Astrocyte (in vitro differentiated cells and primary cell): ENCODE measurements around the gene COL23A1. TPM values are rescaled to one million over a fixed set of nuclear protein-coding genes. Genes with fewer than 3 reads are reported as not detected.

Source experiments
- DNase-seq: peaks from one replicate; pipeline ENCODE4 v3.0.0-alpha.2; 2010; ENCODE audit warnings: low read depth
- FAIRE-seq: peaks from 2 replicates; lab custom pipeline; 2011; peaks lifted over from hg19 to GRCh38; lab: Jason Lieb, UNC
- H2AFZ ChIP-seq: 2 replicates; pipeline ENCODE4 v1.6.0; 2012; ENCODE audit warnings: low read depth, low read length, inconsistent platforms
- H3K27ac ChIP-seq: 2 replicates; pipeline ENCODE4 v1.5.1; 2011; ENCODE audit warnings: low read depth, low read length, inconsistent platforms
- H3K27me3 ChIP-seq: 2 replicates; pipeline ENCODE4 v1.6.0; 2011; ENCODE audit warnings: low read length, inconsistent platforms; ENCODE audit not compliant: insufficient read depth
- H3K36me3 ChIP-seq: 2 replicates; pipeline ENCODE4 v1.5.1; 2011; ENCODE audit warnings: low read length, inconsistent platforms; ENCODE audit not compliant: insufficient read depth
- H3K4me1 ChIP-seq: 2 replicates; pipeline ENCODE4 v1.5.1; 2011; ENCODE audit warnings: low read length, inconsistent platforms; ENCODE audit not compliant: insufficient read depth
- H3K4me2 ChIP-seq: 2 replicates; pipeline ENCODE4 v1.6.0; 2012; ENCODE audit warnings: low read length, inconsistent platforms
- H3K4me3 ChIP-seq: 2 replicates; pipeline ENCODE4 v1.5.1; 2011; ENCODE audit warnings: low read depth, mild to moderate bottlenecking, low read length, inconsistent platforms; ENCODE audit not compliant: insufficient read depth
- H3K79me2 ChIP-seq: 2 replicates; pipeline ENCODE4 v1.6.0; 2012; ENCODE audit warnings: mild to moderate bottlenecking, low read length, inconsistent platforms; ENCODE audit not compliant: insufficient read depth
- H3K9ac ChIP-seq: 2 replicates; pipeline ENCODE4 v1.6.0; 2012; ENCODE audit warnings: mild to moderate bottlenecking, low read length, inconsistent platforms
- H3K9me3 ChIP-seq: 2 replicates; pipeline ENCODE4 v1.5.1; 2012; ENCODE audit warnings: low read depth, mild to moderate bottlenecking, low read length, inconsistent platforms; ENCODE audit not compliant: insufficient read depth
- H4K20me1 ChIP-seq: 2 replicates; pipeline ENCODE4 v1.6.0; 2012; ENCODE audit warnings: low read length, inconsistent platforms; ENCODE audit not compliant: insufficient read depth
- H3K27ac Mint-ChIP-seq: one replicate; pipeline ENCODE4 v1.8.0; 2021; ENCODE audit warnings: mild to moderate bottlenecking, mixed read lengths; ENCODE audit not compliant: unreplicated experiment
- H3K27me3 Mint-ChIP-seq: one replicate; pipeline ENCODE4 v1.8.0; 2021; ENCODE audit warnings: low read depth, mixed read lengths; ENCODE audit not compliant: unreplicated experiment
- H3K36me3 Mint-ChIP-seq: one replicate; pipeline ENCODE4 v1.8.0; 2021; ENCODE audit warnings: low read depth, mixed read lengths; ENCODE audit not compliant: unreplicated experiment
- H3K4me1 Mint-ChIP-seq: one replicate; pipeline ENCODE4 v1.8.0; 2021; ENCODE audit warnings: low read depth, mixed read lengths; ENCODE audit not compliant: unreplicated experiment
- H3K4me3 Mint-ChIP-seq: one replicate; pipeline ENCODE4 v1.8.0; 2021; ENCODE audit warnings: mild to moderate bottlenecking, moderate library complexity, mixed read lengths; ENCODE audit not compliant: unreplicated experiment
- H3K9me3 Mint-ChIP-seq: one replicate; pipeline ENCODE4 v1.8.0; 2021; ENCODE audit warnings: mild to moderate bottlenecking, mixed read lengths; ENCODE audit not compliant: unreplicated experiment
- EZH2 ChIP-seq: IDR thresholded peaks from 2 replicates; pipeline ENCODE4 v1.6.1; 2012; ENCODE audit warnings: mild to moderate bottlenecking, low read length, inconsistent platforms; ENCODE audit not compliant: insufficient read depth
- total RNA-seq: library from RNA; stranded (reverse); gene quantifications from 2 replicates; pipeline ENCODE4 v1.2.1, GENCODE V29; 2021
- TF ChIP-seq, protein P1 (sequence below): IDR thresholded peaks from 2 replicates; pipeline ENCODE4 v1.5.1; 2011; ENCODE audit warnings: low read depth, mild to moderate bottlenecking, inconsistent platforms, low read length, moderate library complexity; ENCODE audit not compliant: insufficient read depth

COL23A1 gene
- total RNA-seq, 1 donor from 2014 or later = 0.16 TPM

DNA sequence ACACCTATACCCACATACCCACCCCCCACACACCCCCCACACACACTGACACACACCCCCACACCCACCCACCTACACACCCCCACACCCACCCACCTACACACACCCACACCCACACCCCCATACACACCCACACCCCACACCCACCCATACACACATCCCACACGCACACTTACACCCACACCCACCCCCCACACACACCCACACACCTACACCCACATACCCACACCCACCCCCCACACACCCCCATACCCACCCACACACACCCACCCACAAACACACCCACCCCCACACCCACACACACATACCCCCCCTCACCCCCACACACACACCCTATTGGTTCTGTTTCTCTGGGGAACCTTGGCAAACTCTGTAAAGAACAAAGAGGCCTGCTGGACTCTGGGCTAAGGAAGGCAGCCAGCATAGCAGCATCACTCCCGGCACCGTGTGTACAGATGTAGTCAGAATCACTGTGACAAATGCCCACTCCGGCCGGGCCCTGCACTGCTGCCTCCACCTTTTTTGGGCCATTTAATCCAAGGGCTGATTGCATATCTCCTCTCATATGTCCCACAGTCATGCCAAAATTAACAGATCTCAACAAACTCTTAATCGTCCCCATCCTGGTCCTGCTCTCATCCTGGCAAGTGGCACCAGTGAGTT, 42.3 kb downstream of the COL23A1 start:
- H3K9me3 ChIP-seq = no peaks in the 10 kb centered on the region
- H3K4me3 ChIP-seq = no peak overlapping the region
- peaks cover 13% of the 10 kb centered on the region for H3K4me1 Mint-ChIP-seq
- TF ChIP-seq, protein P1, sequence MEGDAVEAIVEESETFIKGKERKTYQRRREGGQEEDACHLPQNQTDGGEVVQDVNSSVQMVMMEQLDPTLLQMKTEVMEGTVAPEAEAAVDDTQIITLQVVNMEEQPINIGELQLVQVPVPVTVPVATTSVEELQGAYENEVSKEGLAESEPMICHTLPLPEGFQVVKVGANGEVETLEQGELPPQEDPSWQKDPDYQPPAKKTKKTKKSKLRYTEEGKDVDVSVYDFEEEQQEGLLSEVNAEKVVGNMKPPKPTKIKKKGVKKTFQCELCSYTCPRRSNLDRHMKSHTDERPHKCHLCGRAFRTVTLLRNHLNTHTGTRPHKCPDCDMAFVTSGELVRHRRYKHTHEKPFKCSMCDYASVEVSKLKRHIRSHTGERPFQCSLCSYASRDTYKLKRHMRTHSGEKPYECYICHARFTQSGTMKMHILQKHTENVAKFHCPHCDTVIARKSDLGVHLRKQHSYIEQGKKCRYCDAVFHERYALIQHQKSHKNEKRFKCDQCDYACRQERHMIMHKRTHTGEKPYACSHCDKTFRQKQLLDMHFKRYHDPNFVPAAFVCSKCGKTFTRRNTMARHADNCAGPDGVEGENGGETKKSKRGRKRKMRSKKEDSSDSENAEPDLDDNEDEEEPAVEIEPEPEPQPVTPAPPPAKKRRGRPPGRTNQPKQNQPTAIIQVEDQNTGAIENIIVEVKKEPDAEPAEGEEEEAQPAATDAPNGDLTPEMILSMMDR = no peak
- H2AFZ ChIP-seq = no peak overlapping the region
- H3K27ac Mint-ChIP-seq = no peak overlapping the region
- H3K9me3 Mint-ChIP-seq = peaks cover 2% of the 10 kb centered on the region
- H3K27me3 ChIP-seq = no peaks in the 10 kb centered on the region
- DNase-seq (no peak), FAIRE-seq (no peak)
- H3K27ac ChIP-seq = no peak overlapping the region
- no peaks in the 10 kb centered on the region for H3K79me2 ChIP-seq
- H3K27me3 Mint-ChIP-seq = peaks cover 11% of the 10 kb centered on the region
- H3K4me1 ChIP-seq = no peaks in the 10 kb centered on the region
- H3K9ac ChIP-seq = no peak overlapping the region
- no peaks in the 10 kb centered on the region for H3K36me3 Mint-ChIP-seq
- H3K4me2 ChIP-seq = no peak overlapping the region
- no peaks in the 10 kb centered on the region for H4K20me1 ChIP-seq
- H3K36me3 ChIP-seq = no peaks in the 10 kb centered on the region
- no peak overlapping the region for H3K4me3 Mint-ChIP-seq

DNA sequence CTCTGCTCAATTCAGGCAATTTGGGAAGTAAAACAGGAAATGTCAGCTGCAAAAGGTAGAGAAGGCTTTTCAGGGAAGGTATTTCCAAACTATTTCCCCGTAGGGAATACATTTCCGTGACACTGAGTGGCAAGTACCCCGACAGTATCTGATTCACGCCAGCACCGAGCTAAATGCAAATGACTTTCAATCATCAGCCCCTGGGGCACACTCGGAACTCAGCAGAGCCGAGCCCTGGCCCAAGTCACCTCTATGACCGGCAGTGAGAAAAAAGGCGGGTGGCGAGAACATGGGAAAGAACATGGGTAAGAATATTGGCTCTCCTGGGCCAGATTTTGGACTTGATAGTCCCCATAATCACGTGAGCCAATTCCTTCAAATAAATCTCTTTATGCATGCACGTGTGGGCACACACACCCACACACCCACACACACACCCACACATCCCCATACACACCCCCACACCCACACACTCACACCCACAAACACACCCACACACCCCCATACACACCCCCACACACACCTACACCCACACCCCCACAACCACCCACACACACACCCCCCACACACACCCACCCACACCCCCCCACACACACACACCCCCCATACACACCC, 43.0 kb downstream of the COL23A1 start:
- Histone ChIP-seq H3K4me2 (no peak overlapping the region), H4K20me1 (no peaks in the 10 kb centered on the region), H3K9ac (no peak overlapping the region), H2AFZ (no peak overlapping the region), H3K79me2 (no peaks in the 10 kb centered on the region), H3K9me3 (no peaks in the 10 kb centered on the region), H3K36me3 (no peaks in the 10 kb centered on the region), H3K4me3 (no peak overlapping the region), H3K4me1 (no peaks in the 10 kb centered on the region), H3K27me3 (no peaks in the 10 kb centered on the region), H3K27ac (no peak overlapping the region)
- FAIRE-seq = no peak
- DNase-seq = no peak
- H3K4me1 Mint-ChIP-seq = peaks cover 19% of the 10 kb centered on the region
- no peak overlapping the region for H3K27ac Mint-ChIP-seq
- H3K36me3 Mint-ChIP-seq = no peaks in the 10 kb centered on the region
- H3K27me3 Mint-ChIP-seq = peaks cover 10% of the 10 kb centered on the region
- TF ChIP-seq, protein P1 = no peak
- TF ChIP-seq EZH2 = no peak
- H3K4me3 Mint-ChIP-seq = no peak overlapping the region
- peaks cover 2% of the 10 kb centered on the region for H3K9me3 Mint-ChIP-seq

DNA sequence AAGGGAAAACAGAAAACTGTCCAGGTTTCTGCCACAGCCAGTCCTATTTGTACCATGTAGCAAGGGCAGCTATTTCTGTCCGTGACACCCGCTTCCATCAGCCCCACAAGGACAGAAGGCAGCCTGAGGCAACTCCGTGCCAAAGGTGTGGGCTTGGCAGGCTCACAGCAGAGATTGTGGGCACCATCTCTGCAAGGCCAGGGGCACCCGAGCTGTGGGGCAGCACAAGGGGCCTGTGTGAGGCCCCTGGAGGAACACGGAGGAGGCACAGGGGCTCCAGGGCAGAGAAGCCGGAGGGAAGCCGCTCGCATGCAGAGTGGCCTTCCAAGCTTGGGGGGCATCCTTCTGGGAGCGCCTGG, 43.5 kb downstream of the COL23A1 start:
- H3K36me3 Mint-ChIP-seq = no peaks in the 10 kb centered on the region
- Histone ChIP-seq H3K9ac (no peak overlapping the region), H3K79me2 (no peaks in the 10 kb centered on the region), H3K9me3 (no peaks in the 10 kb centered on the region), H3K27me3 (no peaks in the 10 kb centered on the region), H4K20me1 (no peaks in the 10 kb centered on the region), H3K4me3 (no peak overlapping the region), H2AFZ (no peak overlapping the region), H3K4me1 (no peaks in the 10 kb centered on the region), H3K4me2 (no peak overlapping the region), H3K36me3 (no peaks in the 10 kb centered on the region), H3K27ac (no peak overlapping the region)
- FAIRE-seq (no peak), DNase-seq (no peak)
- no peak overlapping the region for H3K27ac Mint-ChIP-seq
- H3K27me3 Mint-ChIP-seq = peaks cover 5% of the 10 kb centered on the region
- peaks cover 19% of the 10 kb centered on the region for H3K4me1 Mint-ChIP-seq
- TF ChIP-seq, protein P1 = no peak
- TF ChIP-seq EZH2 = no peak
- H3K9me3 Mint-ChIP-seq = peaks cover 2% of the 10 kb centered on the region
- no peak overlapping the region for H3K4me3 Mint-ChIP-seq
